Activated naive CD4-positive, alpha-beta T cell treated with anti-CD3 and anti-CD28 coated beads, Interleukin-2, amount 50 U/mL, for 72 hours (primary cell): ENCODE data around the gene SPAG7. TPM values are rescaled to one million over a fixed set of nuclear protein-coding genes. Genes with fewer than 3 reads are reported as not detected.

Experiments used
- ATAC-seq, 2 donors: fragments of 150-1000 bp; cut with Tn5 transposase; 2 replicates each; pipeline ENCODE4 v1.10.0; 2021; ENCODE audit warnings: mild to moderate bottlenecking in 2 of 2, moderate library complexity in 2 of 2
- DNase-seq, 2 donors: peaks; one replicate each; pipeline ENCODE4 v3.0.0; 2021 to 2022; ENCODE audit warnings: low spot score in 2 of 2
- H3K27ac Mint-ChIP-seq, 2 donors: one replicate each; pipeline ENCODE4 v1.8.0; 2022; ENCODE audit warnings: mild to moderate bottlenecking in 2 of 2, mixed read lengths in 2 of 2
- H3K36me3 Mint-ChIP-seq, 2 donors: one replicate each; pipeline ENCODE4 v1.8.0; 2022; ENCODE audit warnings: mixed read lengths in 2 of 2
- H3K9me3 Mint-ChIP-seq, 2 donors: one replicate each; pipeline ENCODE4 v1.8.0; 2022; ENCODE audit warnings: mixed read lengths in 2 of 2
- total RNA-seq, 2 donors: library from RNA; stranded (reverse); gene quantifications; one replicate each; pipeline ENCODE4 v1.2.3, GENCODE V29; 2022

SPAG7 gene
- total RNA-seq, 2 donors from 2014 or later, result 70.3 to 94.6 TPM

DNA sequence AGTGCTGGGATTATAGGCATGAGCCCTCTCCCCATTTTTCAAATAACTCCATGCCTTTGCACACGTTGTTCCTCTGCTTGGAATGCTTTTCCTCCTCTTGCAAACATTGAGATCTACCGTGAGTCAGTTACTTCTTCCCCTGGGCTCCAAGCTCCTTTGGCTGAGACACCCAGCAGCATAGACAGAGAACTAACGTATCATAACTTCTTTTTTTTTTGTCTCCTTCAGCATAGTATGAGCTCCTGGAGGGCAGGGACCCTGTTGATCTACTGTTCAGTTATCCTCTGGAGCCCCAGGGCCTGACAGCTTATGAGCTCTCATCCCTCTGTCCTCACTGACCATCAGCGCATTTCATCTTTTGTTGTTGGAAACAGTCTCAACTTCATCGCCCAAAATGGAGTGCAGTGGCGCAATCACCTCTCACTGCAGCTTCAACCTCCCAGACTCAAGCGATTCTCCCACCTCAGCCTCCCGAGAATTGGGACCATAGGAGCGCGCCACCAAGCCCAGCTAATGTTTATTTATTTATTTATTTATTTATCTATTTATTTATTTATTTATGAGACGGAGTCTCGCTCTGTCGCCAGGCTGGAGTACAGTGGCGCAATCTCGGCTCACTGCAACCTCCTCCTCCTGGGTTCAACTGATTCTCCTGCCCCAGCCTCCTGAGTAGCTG is 2.2 kb downstream of the SPAG7 start:
- peaks cover 9 to 22% of the 10 kb centered on the region in 2 donors for H3K36me3 Mint-ChIP-seq
- no peak for DNase-seq
- no peaks in the 10 kb centered on the region for H3K9me3 Mint-ChIP-seq
- ATAC-seq, result no peak
- H3K27ac Mint-ChIP-seq, result peak overlapping the region; percentile 32 to 56

DNA sequence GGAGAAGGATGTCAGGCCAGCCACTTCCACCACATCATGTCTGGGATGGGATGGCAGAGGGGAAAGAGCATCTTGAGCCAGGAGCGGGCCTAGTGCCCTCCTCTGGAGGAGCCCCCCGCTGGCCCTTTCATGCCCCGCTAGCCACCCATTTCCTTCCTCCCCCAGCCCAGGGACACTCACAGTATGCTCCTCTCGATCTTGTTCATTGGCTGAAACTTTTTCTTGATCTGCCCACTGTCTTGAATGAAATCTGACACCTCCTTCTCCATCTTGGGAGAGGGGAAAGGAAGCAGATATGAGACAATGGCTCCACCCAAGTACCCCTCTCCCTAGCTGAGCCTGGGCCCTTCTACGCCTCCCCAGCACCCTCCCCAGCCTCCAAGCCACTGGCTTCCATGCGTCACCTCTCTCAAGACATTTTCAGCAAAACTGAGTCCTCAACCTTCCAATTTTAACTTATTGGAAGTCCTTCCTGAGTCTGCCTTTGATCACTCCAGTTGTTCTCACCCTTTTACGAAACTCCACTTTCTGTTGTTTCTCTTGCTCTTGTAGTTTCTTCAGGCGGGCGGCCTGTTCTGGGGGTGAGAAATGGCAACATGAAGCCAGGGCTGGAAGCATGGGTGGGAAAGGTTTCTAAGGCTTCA is 7.2 kb downstream of the SPAG7 start:
- Mint-ChIP-seq H3K9me3 (no peaks in the 10 kb centered on the region), H3K27ac (peak overlapping the region in 1 of 2 donors; percentile 87), H3K36me3 (peaks cover 0 to 9% of the 10 kb centered on the region in 2 donors)
- no peak for ATAC-seq
- DNase-seq, result no peak

DNA sequence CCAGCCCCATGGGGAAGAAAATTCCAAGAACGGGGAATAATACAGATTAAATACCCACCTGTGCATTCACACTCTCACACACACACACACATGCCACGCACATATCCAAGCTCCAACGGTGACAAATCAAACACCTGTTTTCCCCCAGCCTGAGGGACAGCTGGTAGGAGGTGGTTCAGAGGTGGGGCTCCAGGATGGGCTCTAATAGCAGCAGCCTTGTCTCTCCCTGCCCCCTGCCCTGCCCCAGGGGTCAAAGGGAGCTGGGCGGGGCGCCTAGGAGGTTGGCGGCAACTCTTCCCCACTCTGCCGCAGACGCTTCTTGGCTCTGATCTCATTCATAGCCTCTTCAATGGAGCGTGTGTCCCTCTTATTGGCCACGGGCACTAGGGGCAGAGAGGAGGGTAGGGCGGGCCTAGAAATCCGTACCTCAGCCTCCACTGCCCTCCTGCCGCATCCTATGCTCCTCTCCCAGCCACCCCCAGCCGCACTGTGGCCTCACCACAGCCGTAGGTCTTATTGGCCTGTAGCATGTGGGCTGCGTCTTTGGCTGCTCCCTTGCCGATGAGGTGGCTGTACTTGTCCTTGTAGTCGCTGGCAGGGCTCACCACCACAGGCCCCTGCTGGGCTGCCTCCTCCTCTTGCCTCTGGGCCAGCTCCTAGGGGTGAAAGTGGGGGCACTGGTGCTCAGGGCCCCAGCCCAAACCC is 8.2 kb downstream of the SPAG7 start:
- DNase-seq (no peak), ATAC-seq (peak in 1 of 2 donors; percentile 15)
- H3K36me3 Mint-ChIP-seq, result no peaks in the 10 kb centered on the region
- H3K9me3 Mint-ChIP-seq, result no peaks in the 10 kb centered on the region
- no peak overlapping the region for H3K27ac Mint-ChIP-seq

DNA sequence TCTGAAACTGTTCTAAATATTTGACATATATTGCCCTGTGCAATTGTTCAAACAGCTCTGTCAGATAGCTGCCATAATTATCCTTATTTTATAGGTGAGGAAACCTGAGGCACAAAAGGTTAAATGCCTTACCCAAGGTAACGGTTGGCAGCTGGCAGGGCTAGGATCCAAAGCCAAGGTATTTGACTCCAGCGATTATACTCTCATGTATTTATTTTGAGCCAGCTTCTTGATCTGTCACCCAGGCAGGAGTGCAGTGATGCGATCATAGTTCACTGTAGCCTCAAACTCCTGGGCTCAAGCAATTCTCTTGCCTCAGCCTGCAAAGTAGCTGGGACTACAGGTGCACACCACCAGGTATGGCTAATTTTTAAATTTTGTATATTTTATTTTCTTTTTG is 9.5 kb downstream of the SPAG7 start:
- Mint-ChIP-seq H3K27ac (no peak overlapping the region), H3K36me3 (no peaks in the 10 kb centered on the region), H3K9me3 (no peaks in the 10 kb centered on the region)
- DNase-seq (no peak), ATAC-seq (no peak)

DNA sequence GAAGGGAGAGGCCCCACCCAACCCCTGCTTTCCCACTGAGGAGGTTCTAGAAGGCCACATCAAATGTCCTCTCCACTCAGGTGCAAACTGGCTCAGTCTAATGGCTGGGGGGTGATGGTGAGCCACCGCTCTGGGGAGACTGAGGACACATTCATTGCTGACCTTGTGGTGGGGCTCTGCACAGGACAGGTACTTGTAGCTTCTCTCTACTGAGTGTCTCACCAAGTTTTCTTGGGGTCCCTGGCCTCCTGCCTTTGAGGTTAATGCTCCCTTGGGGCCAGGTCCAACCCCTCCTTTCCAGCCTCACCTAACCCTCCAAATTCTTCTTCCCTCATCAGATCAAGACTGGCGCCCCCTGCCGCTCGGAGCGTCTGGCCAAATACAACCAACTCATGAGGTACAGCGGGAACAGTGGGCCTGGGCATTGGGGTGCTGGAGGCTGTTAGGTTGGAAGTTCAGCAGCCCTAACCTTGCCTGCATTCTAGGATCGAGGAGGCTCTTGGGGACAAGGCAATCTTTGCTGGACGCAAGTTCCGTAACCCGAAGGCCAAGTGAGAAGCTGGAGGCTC is 11.0 kb downstream of the SPAG7 start:
- DNase-seq, result no peak
- peak in 1 of 2 donors; percentile 23 for ATAC-seq
- H3K36me3 Mint-ChIP-seq, result no peaks in the 10 kb centered on the region

DNA sequence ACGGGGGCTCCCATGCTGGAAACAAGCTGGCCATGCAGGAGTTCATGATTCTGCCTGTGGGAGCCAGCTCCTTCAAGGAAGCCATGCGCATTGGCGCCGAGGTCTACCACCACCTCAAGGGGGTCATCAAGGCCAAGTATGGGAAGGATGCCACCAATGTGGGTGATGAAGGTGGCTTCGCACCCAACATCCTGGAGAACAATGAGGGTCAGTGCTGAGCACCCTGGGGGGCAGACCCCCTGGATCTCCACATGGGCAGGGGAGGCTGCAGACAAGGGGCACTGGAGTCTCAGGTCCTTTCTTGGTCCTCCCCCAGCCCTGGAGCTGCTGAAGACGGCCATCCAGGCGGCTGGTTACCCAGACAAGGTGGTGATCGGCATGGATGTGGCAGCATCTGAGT is 12.5 kb downstream of the SPAG7 start:
- H3K9me3 Mint-ChIP-seq, result no peaks in the 10 kb centered on the region
- DNase-seq (no peak), ATAC-seq (no peak)
- H3K27ac Mint-ChIP-seq, result no peak overlapping the region
- H3K36me3 Mint-ChIP-seq, result no peaks in the 10 kb centered on the region

More for the DNA sequence above, 11.0 kb downstream of the SPAG7 start:
- no peak overlapping the region for H3K27ac Mint-ChIP-seq
- no peaks in the 10 kb centered on the region for H3K9me3 Mint-ChIP-seq

DNA sequence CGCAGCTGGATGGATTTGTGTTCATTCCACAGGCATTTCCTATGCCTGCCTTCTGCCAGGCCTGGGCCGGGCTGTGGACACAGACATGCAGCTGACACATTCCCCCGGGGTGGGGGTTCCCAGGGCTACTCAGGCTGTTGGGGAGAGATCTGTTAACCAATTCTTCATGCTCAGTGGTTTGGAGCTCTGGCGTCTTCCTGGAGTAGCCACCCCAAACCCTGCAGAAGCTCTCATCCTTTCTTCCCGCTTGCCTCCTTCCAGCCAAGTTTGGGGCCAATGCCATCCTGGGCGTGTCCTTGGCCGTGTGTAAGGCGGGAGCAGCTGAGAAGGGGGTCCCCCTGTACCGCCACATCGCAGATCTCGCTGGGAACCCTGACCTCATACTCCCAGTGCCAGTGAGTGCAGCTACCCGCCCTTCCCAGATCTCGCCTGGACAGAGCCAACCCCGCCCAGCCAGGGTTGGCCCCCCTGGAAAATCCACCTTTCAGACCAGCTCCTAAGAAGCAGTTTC is 14.1 kb downstream of the SPAG7 start:
- no peak for DNase-seq
- ATAC-seq, result no peak
- Mint-ChIP-seq H3K9me3 (no peaks in the 10 kb centered on the region), H3K27ac (no peak overlapping the region), H3K36me3 (peaks cover 0 to 3% of the 10 kb centered on the region in 2 donors)

DNA sequence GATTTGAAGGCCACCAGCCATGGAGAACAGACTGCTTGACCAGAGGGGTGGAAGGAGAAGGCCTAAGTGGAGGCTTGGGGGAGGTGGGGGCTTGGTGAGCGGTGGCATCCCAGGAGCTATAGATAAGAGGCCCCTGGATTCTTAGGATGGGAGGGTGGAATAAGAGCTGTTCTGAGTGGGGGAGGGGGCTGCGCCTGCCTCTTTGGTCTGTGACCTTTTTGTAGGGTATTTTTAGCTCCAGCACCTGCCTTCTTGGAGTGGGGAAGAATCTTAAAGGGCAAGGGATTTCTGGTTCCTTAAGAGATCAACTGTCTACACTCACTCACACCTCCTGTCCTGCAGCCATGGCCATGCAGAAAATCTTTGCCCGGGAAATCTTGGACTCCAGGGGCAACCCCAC is 16.1 kb downstream of the SPAG7 start:
- H3K9me3 Mint-ChIP-seq, result no peaks in the 10 kb centered on the region
- H3K36me3 Mint-ChIP-seq, result peaks cover 12 to 17% of the 10 kb centered on the region in 2 donors
- DNase-seq (no peak), ATAC-seq (no peak)
- H3K27ac Mint-ChIP-seq, result peak overlapping the region; percentile 93 to 98

DNA sequence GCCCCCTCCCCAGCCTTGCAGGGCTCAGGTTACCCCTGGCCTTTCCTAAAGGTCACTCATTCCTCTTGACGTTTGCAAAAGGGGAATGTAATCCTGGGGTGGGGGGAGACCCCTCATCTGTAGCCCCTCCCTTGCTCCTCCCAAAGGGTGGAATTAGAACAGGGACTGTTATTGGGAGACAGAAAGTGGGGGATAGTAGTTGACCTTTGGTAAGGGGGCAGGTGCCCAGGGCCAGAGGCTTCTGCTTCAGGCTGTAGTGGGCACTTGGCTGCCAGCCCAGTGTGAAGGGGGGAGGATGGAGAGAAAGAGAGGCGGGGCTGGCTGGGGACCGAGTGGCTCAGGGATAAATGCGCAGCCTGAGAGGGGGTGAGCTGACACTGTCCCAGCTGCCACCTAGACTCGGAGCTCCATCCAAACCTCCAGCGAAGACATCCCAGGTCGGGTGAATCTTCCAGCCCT is 16.8 kb downstream of the SPAG7 start, which contains the start of gene ENO3:
Gene ENO3, plus strand, starts transcription at position 374 of the 459 bp plus-strand sequence. CDS start 711 bp downstream, outside the sequence.
- no peaks in the 10 kb centered on the region for H3K9me3 Mint-ChIP-seq
- peaks cover 19 to 24% of the 10 kb centered on the region in 2 donors for H3K36me3 Mint-ChIP-seq
- peak within 1 kb of the TSS; percentile 93 to 98 for H3K27ac Mint-ChIP-seq
- DNase-seq (no peak), ATAC-seq (no peak)

DNA sequence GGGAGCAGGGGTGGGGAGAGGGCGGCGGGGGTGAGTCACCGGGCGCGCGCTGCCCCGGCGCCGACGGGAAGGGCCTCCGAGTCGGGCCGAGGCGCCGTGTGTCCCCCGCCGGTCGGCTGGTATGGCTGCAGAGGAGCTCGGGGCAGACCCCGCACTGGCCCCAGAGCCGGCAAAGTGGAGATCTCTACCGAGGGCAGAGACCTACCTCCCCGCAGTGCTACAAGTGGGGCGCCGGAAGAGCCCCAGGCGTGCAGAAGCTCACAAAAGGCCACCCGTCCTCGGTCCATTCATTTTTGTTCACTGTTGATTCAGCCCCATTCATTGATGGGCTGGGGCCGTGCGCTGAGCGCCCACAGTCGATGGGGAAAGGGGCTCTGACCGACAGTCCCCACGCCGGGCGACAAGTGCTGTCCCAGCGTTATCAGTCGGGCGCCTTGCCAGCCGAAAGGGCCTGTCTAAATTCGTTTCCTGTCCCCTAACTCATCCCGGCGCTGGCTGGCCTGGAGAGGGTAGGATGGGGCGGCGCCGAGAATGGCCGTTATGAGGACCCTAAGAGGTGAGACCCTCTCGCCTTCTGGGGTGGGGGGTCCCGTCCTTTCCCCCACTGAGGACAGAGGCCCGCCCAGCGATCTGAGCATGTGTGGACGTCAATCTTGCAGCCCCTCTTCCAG is 17.4 kb downstream of the SPAG7 start:
- H3K9me3 Mint-ChIP-seq, result no peaks in the 10 kb centered on the region
- ATAC-seq, result peak; percentile 18 to 20
- DNase-seq, result peak in 1 of 2 donors; percentile 76
- H3K27ac Mint-ChIP-seq, result peak overlapping the region; percentile 93 to 98
- peaks cover 25 to 30% of the 10 kb centered on the region in 2 donors for H3K36me3 Mint-ChIP-seq

DNA sequence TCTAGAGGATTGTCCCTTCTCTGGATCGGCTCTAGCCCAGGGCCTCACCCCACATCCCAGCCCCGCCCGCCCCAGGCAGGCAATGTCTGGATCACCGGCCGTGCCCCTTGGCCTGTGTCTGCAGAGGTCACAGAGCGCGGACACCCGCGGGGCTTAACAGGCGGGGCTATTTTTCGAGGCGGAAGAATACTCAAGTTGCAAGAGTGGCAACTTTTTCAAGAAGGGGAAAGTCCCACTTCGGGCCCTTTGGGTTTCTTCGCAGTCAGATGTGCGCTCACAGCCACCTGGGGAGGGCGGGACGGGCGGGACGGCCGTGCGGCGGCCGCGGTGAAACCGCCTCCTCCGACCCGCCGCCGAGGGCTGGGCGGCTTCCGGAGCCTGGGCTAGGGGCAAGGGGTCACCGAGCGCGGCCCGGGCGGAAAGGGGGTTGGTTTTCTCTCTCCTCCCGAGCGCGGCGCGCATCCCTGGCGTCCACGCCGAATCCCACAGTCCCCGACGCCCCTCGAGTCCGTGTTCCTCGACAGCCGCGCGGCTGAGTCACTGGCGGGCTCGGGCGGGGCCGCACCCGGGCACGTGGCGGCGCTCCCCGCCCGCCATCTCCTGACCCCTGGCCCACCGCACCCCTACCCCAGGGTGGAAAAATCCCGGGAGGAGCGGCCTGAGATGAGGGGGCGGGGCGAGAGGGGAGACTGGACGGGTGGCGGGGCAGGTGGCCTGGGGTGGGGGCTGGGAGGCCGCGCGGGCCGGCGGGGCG is 18.1 kb downstream of the SPAG7 start:
- ATAC-seq (peak; percentile 45), DNase-seq (peak; percentile 77 to 91)
- Mint-ChIP-seq H3K36me3 (peaks cover 32 to 37% of the 10 kb centered on the region in 2 donors), H3K9me3 (no peaks in the 10 kb centered on the region), H3K27ac (peak overlapping the region in 1 of 2 donors; percentile 98)

DNA sequence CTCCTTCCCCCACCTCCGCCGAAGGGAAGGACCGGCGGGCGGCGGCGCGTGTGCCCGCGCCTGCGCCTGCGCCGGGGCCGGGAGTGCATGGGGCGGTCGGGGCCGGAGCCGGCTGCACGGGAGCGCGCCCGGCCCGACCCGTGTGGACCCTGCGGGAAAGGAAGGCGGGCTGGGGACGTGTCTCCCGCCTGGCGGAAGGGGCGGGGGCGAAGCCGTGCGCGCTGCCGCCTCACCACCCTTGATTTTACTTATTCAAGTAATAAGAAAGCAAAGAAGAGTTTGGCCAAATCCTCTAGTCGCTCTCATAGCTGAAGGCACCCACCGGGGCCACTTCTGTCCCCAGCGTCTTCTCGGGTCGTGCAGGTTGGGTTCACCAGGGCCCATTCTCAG is 18.7 kb downstream of the SPAG7 start:
- H3K36me3 Mint-ChIP-seq, result peaks cover 36 to 42% of the 10 kb centered on the region in 2 donors
- peak; percentile 15 to 56 for ATAC-seq
- peak overlapping the region; percentile 98 to 99 for H3K27ac Mint-ChIP-seq
- peak in 1 of 2 donors; percentile 81 for DNase-seq
- no peaks in the 10 kb centered on the region for H3K9me3 Mint-ChIP-seq

DNA sequence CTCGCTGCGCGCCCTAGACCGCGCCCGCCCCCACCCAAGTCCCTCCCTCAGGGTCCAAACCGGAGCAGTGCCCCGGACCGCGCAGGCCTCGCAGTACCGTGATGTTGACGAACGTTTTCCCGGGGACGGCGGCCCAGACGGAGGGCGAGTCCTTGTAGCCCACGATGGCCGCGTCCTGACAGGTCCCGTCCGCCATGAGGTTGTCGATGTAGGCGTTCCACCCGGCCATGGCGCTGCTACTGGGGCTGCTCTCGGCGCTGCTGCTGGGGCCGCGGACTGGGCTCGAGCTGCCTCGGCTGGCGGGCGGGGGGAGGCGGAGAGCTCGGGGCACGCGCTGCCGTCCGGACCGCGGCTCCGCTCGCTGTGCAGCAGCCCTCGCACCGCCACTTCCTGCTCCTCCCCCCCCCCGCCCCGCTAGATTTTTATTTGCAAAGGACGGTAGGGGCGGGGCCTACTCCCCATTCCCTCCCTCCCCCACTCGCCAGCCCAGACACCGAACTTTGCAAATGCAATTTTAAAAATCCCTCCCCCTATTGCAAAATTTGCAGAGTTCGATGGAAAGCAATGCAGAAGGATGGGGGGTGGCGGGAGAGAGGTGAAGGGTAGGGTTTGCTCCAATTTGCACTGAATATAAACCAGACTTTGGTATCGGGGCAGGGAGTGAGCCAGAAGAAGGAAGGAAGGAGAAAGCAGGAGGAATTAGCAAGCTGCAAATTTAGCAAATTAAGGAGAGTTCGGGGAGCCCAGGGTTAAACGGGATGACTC is 19.3 kb downstream of the SPAG7 start, which contains the start of gene PFN1:
Gene PFN1, minus strand, starts transcription at position 365 of the 765 bp plus-strand sequence. Its CDS starts 136 bp downstream, at position 229.
- peaks cover 37 to 45% of the 10 kb centered on the region in 2 donors for H3K36me3 Mint-ChIP-seq
- no peaks in the 10 kb centered on the region for H3K9me3 Mint-ChIP-seq
- H3K27ac Mint-ChIP-seq, result peak within 1 kb of the TSS; percentile 98 to 99
- DNase-seq, result peak; percentile 80
- ATAC-seq, result peak; percentile 15 to 46

DNA sequence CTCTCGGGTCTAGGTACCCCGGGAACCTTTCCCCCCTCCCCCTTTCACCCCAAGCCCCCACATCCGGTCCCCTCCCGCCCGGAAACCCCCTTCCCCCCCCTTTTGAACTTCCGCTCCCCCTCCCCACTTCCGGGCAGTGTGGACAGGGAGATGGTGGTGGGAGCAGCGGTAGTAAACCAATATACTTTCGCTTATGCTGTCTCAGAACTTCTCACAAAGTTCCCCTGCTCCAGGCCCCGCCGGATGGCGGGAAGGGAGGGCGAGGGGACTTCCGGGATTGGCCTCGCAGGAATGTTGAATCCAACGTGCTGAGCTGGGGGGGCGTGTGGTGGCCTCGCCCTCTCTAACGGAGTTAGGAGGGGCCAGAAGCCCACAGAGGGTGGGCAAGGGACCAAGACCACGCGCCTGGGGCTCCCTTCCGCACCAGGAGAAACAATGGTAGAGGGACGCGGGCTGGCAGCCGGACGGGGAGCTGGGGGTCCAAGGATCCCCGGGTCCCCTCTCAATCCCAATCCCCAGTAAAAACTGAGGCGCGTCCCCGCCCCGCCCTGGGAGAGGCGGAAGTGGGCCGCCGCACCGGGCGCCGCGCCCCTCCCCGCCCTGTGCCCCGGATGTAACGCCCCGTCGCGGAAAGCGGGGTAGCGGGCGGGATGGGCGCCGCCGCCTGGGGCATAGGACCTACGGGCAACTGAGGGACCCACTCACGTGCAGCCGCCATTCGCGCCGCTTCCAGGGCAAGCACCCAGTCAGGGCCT is 20.0 kb downstream of the SPAG7 start:
- DNase-seq (peak; percentile 71 to 85), ATAC-seq (peak; percentile 19 to 34)
- H3K9me3 Mint-ChIP-seq, result no peaks in the 10 kb centered on the region
- peak overlapping the region; percentile 94 to 98 for H3K27ac Mint-ChIP-seq
- H3K36me3 Mint-ChIP-seq, result peaks cover 45 to 53% of the 10 kb centered on the region in 2 donors
